ENCODE results near the gene MOSMO. TPM values are rescaled to one million over a fixed set of nuclear protein-coding genes. Genes with fewer than 3 reads are reported as not detected.

The MOSMO gene
- total RNA-seq, 1 experiment from 2014 or later, result 24.2 TPM

GRCh38 chr16:22052980-22053379, 45.1 kb downstream of the MOSMO start:
- H3K79me2 ChIP-seq (ENCODE audit: low read depth), result peaks cover 8% of the 10 kb centered on the region; the same call in 1 of the 2 replicates

GRCh38 chr16:22053921-22054341, 46.0 kb downstream of the MOSMO start:
- H2AFZ ChIP-seq, result no peak overlapping the region
- no peaks in the 10 kb centered on the region for H4K20me1 ChIP-seq (ENCODE audit: insufficient read depth)
- TF ChIP-seq EZH2 (IDR thresholded peaks at IDR 0.05; ENCODE audit: low read depth) (no peak), CTCF (conservative IDR thresholded peaks at IDR 0.05) (no peak)
- POLR2A ChIA-PET (ENCODE audit: unreplicated experiment), result no interaction called here
- intact Hi-C loops (cut with micrococcal nuclease; ENCODE audit: unreplicated experiment), result no loop called here
- peaks cover 22% of the 10 kb centered on the region for H3K4me1 ChIP-seq (replicated peaks; ENCODE audit: insufficient read depth)
- no peak for DNase-seq
- no peak overlapping the region for H3K4me3 ChIP-seq
- H3K9me2 ChIP-seq (ENCODE audit: insufficient read depth), result no peaks in the 10 kb centered on the region
- no peaks in the 10 kb centered on the region; the same call in none of the 2 replicates for H3F3A ChIP-seq (ENCODE audit: insufficient read depth, low read depth)
- H3K36me3 ChIP-seq (ENCODE audit: low read depth), result 0 out of 2 replicates have a peak, but pooled peaks cover 5% of the 10 kb centered on the region
- no peaks in the 10 kb centered on the region for H3K27me3 ChIP-seq (ENCODE audit: insufficient read depth, low read depth)
- H3K4me2 ChIP-seq, result no peak overlapping the region
- H3K9me3 ChIP-seq (ENCODE audit: insufficient read depth, low read depth), result no peaks in the 10 kb centered on the region; the same call in 1 of the 2 replicates
- no peak overlapping the region for H3K27ac ChIP-seq
- H3K79me2 ChIP-seq (ENCODE audit: low read depth), result peaks cover 13% of the 10 kb centered on the region; the same call in 1 of the 2 replicates
- CTCF ChIA-PET, result no interaction called here
- no TSS peak for BruUV-seq (replicated peaks)

More at GRCh38 chr16:22052980-22053379, 45.1 kb downstream of the MOSMO start:
- Histone ChIP-seq H2AFZ (no peak overlapping the region), H3K27me3 (ENCODE audit: insufficient read depth, low read depth) (no peaks in the 10 kb centered on the region), H3K9me3 (ENCODE audit: insufficient read depth, low read depth) (no peaks in the 10 kb centered on the region; the same call in 1 of the 2 replicates), H3F3A (ENCODE audit: insufficient read depth, low read depth) (no peaks in the 10 kb centered on the region; the same call in 1 of the 2 replicates), H3K36me3 (ENCODE audit: low read depth) (0 out of 2 replicates have a peak, but pooled peaks cover 5% of the 10 kb centered on the region), H3K27ac (no peak overlapping the region), H3K9me2 (ENCODE audit: insufficient read depth) (no peaks in the 10 kb centered on the region), H3K4me1 (replicated peaks; ENCODE audit: insufficient read depth) (peaks cover 22% of the 10 kb centered on the region), H4K20me1 (ENCODE audit: insufficient read depth) (no peaks in the 10 kb centered on the region), H3K4me3 (no peak overlapping the region), H3K4me2 (no peak overlapping the region)
- POLR2A ChIA-PET (ENCODE audit: unreplicated experiment), result no interaction called here
- DNase-seq, result no peak
- TF ChIP-seq EZH2 (IDR thresholded peaks at IDR 0.05; ENCODE audit: low read depth) (no peak), CTCF (conservative IDR thresholded peaks at IDR 0.05) (no peak)
- intact Hi-C loops (cut with micrococcal nuclease; ENCODE audit: unreplicated experiment), result no loop called here
- CTCF ChIA-PET, result no interaction called here
- no TSS peak for BruUV-seq (replicated peaks)

GRCh38 chr16:22054847-22055590, 47.1 kb downstream of the MOSMO start:
- Histone ChIP-seq H4K20me1 (ENCODE audit: insufficient read depth) (no peaks in the 10 kb centered on the region; the same call in 1 of the 2 replicates), H3F3A (ENCODE audit: insufficient read depth, low read depth) (no peaks in the 10 kb centered on the region; the same call in 1 of the 2 replicates), H3K36me3 (ENCODE audit: low read depth) (0 out of 2 replicates have a peak, but pooled peaks cover 5% of the 10 kb centered on the region), H3K27ac (no peak overlapping the region), H2AFZ (no peak overlapping the region), H3K4me3 (no peak overlapping the region), H3K9me3 (ENCODE audit: insufficient read depth, low read depth) (no peaks in the 10 kb centered on the region; the same call in 1 of the 2 replicates), H3K27me3 (ENCODE audit: insufficient read depth, low read depth) (no peaks in the 10 kb centered on the region), H3K4me1 (replicated peaks; ENCODE audit: insufficient read depth) (peaks cover 15% of the 10 kb centered on the region), H3K79me2 (ENCODE audit: low read depth) (peaks cover 19% of the 10 kb centered on the region), H3K4me2 (no peak overlapping the region), H3K9me2 (ENCODE audit: insufficient read depth) (no peaks in the 10 kb centered on the region)
- no peak for DNase-seq
- intact Hi-C loops (cut with micrococcal nuclease; ENCODE audit: unreplicated experiment), result no loop called here
- ChIA-PET POLR2A (ENCODE audit: unreplicated experiment) (no interaction called here), CTCF (interaction anchor here (0.6 kb wide), 1 partner anchor 23 kb away, joined by 5 read pairs; no protein-coding TSS in a partner anchor)
- no TSS peak for BruUV-seq (replicated peaks)
- TF ChIP-seq CTCF (conservative IDR thresholded peaks at IDR 0.05) (no peak), EZH2 (IDR thresholded peaks at IDR 0.05; ENCODE audit: low read depth) (no peak)

Data from PC-9 (cell line).